ENCODE data around the gene CIAO3. TPM values are rescaled to one million over a fixed set of nuclear protein-coding genes. Genes with fewer than 3 reads are reported as not detected.

The CIAO3 gene
- total and polyA plus RNA-seq, 2 donors (not counting 1 experiment from before 2014, with no cell fraction given): 59.4 to 68.4 TPM

- Mint-ChIP-seq H3K4me3 (peak overlapping the region; percentile 80), H3K4me1 (peaks cover 39% of the 10 kb centered on the region), H3K27ac (peak overlapping the region; percentile 65), H3K9me3 (ENCODE audit: insufficient read depth) (no peaks in the 10 kb centered on the region), H3K27me3 (no peaks in the 10 kb centered on the region)
- peaks cover 0 to 13% (median 5%) of the 10 kb centered on the region in 4 experiments for H3K27me3 ChIP-seq (replicated peaks in 1 of 4; ENCODE audit: control extremely low read depth in 1 of 4, control insufficient read depth in 3 of 4, insufficient read depth in 4 of 4, low read length in 3 of 4)
- H3K27ac ChIP-seq (ENCODE audit: low read length in 2 of 2): peak overlapping the region in 1 of 2 donors; percentile 81
- H3K4me3 ChIP-seq (ENCODE audit: control extremely low read depth in 1 of 5, extremely low read depth in 1 of 5, insufficient read depth in 1 of 5, low read depth in 2 of 5, low read length in 4 of 5): peak overlapping the region; percentile 22 to 84 (median 65)
- peaks cover 0 to 17% of the 10 kb centered on the region in 2 experiments for H3K36me3 ChIP-seq (replicated peaks in 1 of 2; ENCODE audit: control extremely low read depth in 1 of 2, control insufficient read depth in 1 of 2, extremely low read depth in 1 of 2, insufficient read depth in 2 of 2, low read length in 1 of 2)
- H3K9ac ChIP-seq (ENCODE audit: low read length): peak overlapping the region; percentile 67
- CTCF ChIA-PET: interaction anchor here (0.8 to 1.4 kb wide), 3 partner anchors 9 to 45 kb away, joined by 3 to 7 read pairs (median 3); partner anchors contain the start of genes METTL26, RHOT2 and WDR24
- TF ChIP-seq EZH2 (IDR thresholded peaks at IDR 0.05; ENCODE audit: borderline replicate concordance, insufficient read depth, low read depth, low read length, poor library complexity, severe bottlenecking) (no peak), CTCF (IDR thresholded peaks at IDR 0.05) (no peak)
- peaks cover 0 to 7% (median 0%) of the 10 kb centered on the region in 3 donors for H3K9me3 ChIP-seq (ENCODE audit: control extremely low read depth in 1 of 3, control insufficient read depth in 2 of 3, insufficient read depth in 1 of 3, low read length in 2 of 3)
- DNase-seq (peak; percentile 51), ATAC-seq (ENCODE audit: low read depth) (no peak)
- H3K4me2 ChIP-seq (replicated peaks; ENCODE audit: low read depth, low read length, poor library complexity, severe bottlenecking): peak overlapping the region; percentile 99
- peaks cover 31% of the 10 kb centered on the region for H4K20me1 ChIP-seq (ENCODE audit: control insufficient read depth, insufficient read depth, low read length, poor library complexity, severe bottlenecking)
- intact Hi-C loops (cut with micrococcal nuclease): loop anchor here (5.0 kb wide), 1 partner anchor 41 kb away; the partner anchor contains the start of gene ANTKMT
- WGBS (ENCODE audit: insufficient coverage): 56% methylated on average over 44 of the region's 44 CpGs
- POLR2A ChIA-PET: interaction anchor here (0.8 to 1.1 kb wide), 2 partner anchors 9 to 155 kb away, joined by 3 to 6 read pairs; partner anchors contain the start of gene WDR24
- peaks cover 28 to 63% of the 10 kb centered on the region in 2 donors for H3K4me1 ChIP-seq (ENCODE audit: control insufficient read depth in 2 of 2, insufficient read depth in 2 of 2, low read length in 2 of 2)
- peak overlapping the region; percentile 85 for H2AFZ ChIP-seq (ENCODE audit: insufficient read depth, low read depth, low read length, poor library complexity, severe bottlenecking)
- peaks cover 33% of the 10 kb centered on the region for H3K79me2 ChIP-seq (ENCODE audit: control insufficient read depth, insufficient read depth, low read length)
Observed at GRCh38 chr16:680967-681745, 59.6 kb downstream of the CIAO3 start.
